Measurements from ENCODE around the gene DENR.
"Not testable (repeated sequence)": the region's sequence is repeated elsewhere in the genome, so short reads cannot be mapped to it uniquely, and the experiment has no call there.

DNA sequence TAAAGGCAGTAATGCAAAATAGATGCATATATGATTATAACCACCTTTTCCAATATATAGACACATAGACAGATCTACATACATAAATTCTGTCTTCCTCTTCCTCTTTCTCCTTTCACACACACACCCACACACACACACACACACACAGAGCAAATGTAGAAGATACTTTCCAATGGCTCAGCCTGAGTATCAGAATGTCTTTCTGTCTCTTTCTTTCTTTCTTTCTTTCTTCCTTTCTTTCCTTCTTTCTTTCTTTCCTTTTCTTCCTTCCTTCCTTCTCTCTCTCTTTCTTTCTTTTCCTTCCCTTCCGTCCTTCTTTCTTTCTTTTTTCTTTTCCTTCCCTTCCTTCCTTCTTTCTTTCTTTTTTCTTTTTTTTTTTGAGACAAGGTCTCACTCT, 41.4 kb upstream of the DENR start:
- not testable (repeated sequence) for TF ChIP-seq CTCF (IDR thresholded peaks at IDR 0.05; ENCODE audit: poor library complexity); EZH2 (IDR thresholded peaks at IDR 0.05; ENCODE audit: borderline replicate concordance)
